ENCODE results near the gene TWF2.

The TWF2 gene

DNA sequence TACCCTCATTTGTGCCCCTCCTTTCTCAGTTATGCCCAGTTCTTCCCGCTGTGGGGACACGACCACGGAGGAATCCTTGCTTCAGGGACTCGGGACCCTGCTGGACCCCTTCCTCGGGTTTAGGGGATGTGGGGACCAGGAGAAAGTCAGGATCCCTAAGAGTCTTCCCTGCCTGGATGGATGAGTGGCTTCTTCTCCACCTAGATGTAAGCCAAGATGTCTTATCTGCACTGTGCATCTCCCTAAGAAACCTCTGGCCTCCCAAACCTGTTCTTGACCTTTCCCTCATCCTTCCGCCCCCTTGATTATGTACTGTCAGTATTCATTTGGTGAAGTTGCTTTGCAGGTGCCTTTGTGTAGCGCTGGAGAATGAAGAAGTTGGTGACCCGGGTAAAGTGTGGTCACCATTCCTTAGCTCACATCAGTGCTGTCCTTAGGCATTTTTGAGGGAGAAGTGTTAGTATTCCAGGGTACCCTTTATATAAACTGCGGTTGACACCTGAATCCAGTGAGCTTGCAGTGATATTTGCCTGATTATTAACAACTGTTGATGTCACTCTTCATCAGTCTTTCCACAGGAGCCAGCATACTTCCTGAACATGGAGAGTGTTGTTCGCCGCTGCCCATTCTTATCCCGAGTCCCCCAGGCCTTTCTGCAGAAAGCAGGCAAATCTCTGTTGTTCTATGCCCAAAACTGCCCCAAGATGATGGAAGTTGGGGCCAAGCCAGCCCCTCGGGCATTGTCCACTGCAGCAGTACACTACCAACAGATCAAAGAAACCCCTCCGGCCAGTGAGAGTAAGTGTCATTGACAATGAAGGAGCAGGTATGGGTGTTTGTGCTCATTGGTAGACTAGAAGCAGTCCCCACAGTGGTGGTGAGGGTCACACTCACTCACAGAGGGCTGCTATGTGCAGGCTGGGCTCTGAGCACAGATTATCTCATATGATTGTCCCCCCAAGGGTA lies 40.0 kb downstream of the TWF2 start:
- no peak for DNase-seq

DNA sequence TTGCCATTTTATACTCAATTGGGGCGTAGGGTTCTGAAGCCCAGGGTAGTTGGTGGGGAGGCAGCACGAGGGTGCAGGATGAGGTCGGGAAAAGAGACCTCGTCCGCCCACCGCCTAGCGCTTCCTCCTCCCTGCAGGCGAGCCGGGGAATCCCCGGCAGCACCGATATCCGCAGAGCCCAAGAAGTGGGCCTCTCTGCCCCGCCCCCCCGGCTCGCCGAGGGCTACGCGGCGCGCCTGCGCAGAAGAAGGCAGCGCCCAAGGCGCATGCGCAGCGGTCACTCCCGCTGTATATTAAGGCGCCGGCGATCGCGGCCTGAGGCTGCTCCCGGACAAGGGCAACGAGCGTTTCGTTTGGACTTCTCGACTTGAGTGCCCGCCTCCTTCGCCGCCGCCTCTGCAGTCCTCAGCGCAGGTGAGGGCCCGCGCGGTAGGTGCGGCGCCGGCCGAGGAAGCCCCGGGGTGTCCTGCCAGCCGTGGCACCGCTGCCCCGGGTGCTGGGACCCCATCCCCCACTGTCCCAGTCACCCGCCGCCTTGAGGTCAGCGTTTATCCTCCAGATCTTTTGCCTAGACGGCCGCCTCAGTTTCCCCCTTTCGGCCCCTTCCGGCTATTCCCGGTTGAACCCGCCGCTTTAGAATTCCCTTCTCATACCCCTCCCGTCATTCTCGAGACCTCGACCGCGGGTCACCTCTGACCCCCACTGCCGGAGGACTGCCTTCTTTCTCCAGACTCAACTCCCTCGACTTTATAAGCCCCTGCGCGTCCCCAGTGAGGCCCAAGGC lies 40.9 kb downstream of the TWF2 start, which contains the start of gene ALAS1:
Gene ALAS1 (plus strand): TSS at position 319 of the 784 bp plus-strand sequence. CDS start 1,082 bp downstream, outside the sequence.
- DNase-seq = peak; percentile 94

DNA sequence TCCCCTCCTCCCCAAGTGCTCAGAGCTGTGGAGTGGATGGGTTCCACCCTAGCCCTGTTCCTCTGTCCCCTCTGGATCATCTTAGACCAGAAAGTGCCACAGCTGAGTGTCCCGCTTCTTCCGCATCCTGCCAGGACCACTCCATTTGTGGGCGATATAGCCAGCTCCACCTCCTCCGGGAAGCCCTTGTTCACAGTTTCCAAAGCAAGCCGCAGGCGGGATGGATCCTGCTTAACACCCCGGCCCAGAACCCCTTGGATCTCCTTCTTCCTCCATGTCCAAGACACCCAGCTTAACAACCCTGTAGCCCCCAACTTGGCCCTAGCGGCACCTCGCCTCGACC lies 41.5 kb downstream of the TWF2 start:
- DNase-seq = no peak

DNA sequence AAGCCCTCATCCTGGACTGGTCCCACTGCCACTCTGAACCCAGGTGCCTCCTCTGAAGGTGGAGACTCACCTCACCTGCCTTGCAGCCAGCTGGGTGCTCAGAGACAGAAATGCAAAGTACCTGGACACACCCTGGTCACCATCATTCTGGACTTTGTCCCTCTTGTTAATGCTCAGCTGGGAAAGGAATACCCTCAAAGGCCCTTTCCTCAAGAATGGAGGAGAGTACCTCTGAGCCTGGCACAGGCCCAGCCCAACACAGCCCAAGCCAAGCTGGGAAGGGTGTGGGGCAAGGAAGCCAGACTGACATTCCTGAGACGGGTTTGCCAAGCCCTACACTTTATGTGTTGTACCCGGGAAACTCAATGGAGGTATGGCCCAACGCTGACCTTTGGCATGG lies 42.0 kb downstream of the TWF2 start:
- no peak for DNase-seq

DNA sequence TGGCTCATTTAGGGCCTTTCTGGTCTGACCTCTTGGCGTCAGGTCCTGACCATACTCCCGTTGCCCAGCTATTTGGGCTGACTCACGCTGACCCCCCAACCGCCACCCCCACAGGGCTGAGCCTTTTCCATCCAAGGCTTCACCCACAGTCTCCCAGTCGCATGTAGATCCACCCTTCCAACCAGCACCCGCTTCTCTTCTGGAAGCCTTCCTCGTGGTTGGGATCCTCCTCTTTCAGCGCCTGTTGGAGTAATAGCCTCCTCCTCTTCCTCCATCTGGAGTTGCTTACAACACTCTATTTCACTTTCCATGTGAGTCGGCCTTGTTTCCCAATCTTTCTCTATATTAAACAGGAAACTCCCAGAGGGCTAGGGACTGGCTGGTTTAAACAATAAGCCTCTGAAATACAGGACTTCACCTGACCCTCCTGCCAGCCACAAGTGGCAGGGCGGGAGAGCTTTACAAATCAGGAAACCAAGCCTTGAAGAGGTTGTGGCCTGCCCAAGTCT lies 43.1 kb downstream of the TWF2 start:
- no peak for DNase-seq

DNA sequence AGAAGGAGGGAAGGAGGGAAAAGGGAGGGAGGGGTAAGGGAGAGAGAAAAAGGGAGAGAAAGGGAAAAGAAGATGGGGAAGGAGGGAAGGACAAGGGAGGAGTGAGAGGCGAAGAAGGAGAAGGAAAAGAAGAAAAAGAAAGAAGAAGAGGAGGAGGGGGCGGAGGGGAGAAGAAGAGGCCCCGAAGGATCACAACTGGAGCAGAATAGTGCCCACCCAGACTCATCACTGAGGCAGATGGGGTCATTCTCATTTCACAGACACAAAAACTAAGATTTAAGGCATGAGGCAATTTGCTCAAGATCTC lies 43.7 kb downstream of the TWF2 start:
- DNase-seq = no peak

DNA sequence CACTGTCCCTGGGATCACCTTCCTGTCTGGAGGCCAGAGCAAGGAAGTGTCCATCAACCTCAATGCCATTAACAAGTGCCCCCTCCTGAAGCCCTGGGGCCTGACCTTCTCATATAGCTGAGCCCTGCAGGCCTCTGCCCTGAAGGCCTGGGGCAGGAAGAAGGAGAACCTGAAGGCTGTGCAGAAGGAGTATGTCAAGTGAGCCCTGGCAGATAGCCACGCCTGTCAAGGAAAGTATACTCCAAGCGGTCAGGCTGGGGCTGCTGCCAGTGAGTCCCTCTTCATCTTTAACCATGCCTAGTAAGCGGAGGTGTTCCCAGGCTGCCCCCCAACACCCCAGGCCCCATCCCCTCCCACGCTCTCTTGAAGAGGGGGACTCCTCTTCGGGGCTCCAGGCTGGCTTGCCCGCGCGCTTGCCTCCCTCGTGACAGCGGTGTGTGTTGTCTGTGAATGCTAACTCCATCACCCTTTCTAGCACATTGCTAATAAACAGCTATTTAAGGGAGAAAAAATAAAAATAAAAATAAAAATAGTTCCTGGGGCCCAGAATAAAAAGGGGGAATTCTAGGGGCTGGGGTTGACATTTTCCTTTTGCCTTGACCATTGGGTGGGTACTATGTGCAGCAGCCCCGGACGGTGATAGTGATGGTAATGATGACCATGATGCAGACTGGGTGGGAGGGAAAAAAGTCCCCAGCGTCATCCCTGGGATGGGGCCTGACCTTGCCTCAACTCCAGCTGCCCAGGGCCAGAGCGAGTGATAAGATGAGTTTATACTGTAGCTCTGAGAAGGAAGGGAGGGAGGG lies 44.3 kb downstream of the TWF2 start:
- no peak for DNase-seq

DNA sequence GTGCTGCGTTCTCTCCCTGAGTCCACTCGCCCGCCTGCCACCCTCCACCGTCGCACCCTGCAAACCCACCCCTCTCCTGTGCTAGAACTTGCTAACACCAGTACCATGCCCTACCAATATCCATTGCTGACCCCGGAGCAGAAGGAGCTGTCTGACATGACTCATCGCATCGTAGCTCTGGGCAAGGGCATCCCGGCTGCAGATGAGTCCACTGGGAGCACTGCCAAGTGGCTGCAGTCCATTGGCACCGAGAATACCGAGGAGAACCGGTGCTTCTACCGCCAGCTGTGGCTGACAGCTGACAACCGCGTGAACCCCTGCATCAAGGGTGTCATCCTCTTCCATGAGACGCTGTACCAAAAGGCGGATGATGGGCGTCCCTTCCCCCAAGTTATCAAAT lies 45.9 kb downstream of the TWF2 start:
- DNase-seq = no peak

DNA sequence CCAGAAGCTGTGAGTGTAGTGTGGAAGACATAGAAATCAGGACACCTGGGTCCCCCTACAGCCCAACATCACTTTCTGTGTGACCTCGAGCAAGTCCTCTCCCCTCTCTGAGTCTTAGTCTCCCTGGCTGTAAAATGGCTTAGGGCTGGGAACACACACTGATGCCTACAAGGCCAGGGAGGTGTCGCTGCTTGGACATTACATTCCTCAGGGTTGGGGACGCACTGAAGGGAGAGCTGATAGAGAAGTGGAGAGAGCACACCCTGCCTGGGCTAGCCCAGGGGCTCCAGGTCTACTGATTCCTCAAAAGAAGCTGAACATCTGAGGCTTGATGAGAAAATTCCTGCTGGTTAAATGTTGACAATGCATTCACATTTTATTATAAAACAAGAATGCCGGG lies 47.3 kb downstream of the TWF2 start:
- DNase-seq = no peak

DNA sequence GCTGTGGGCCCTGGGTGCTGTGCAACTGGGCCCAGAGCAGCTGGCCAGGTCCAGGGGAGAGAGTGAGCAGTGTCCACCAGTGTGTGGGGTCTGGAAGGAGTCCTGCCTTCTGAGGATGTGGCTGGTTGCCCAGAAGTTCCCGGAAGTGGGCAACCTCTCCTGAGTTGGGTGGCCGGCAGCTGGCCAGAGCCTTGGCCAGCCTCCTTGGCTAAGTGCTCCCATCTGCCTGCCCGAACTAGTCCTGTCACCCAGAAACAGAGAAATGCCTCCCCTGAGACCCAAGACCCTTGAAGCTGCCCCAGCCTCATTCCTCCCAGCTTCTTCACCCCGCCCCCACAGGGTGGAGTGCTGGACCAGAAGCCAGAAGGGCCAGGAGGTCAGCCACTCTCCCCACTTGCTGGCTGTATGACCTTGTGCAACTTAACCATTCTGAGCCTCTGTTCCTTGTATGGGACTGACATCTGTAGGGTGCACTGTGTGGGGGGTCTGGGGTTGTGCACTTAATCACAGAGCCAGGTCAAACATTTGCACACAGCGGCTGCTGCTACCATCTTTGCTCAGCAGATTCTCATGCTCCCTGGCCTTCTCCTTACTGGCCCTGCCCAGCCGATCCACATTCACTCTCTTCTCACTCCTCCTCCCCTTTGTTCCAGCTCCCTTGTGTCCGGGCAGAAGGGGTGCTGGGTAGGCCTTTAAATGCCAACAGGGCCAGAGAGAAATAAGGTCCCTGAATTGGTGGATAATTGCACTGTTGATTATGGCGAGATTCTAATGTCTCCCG lies 48.5 kb downstream of the TWF2 start:
- DNase-seq = no peak

DNA sequence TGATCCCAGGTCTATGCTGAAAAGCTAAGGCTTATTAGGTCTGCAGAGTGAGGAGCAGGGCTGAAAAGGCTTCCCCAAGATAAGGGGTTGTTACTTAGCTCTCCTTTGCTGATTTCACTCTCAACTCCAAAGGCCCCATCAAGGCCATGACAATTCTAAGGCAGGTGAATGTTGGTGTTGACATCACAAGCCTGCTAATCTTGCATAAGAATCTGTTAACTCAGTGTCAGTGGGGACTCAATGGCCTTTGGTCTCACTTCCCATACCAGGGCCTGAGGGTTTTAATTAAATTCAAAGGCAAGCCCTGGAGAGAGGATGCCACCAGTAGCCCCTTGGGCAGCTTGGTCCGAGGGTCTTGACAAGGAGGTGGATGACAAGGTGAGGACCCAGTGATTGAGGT lies 50.4 kb downstream of the TWF2 start:
- DNase-seq = no peak

DNA sequence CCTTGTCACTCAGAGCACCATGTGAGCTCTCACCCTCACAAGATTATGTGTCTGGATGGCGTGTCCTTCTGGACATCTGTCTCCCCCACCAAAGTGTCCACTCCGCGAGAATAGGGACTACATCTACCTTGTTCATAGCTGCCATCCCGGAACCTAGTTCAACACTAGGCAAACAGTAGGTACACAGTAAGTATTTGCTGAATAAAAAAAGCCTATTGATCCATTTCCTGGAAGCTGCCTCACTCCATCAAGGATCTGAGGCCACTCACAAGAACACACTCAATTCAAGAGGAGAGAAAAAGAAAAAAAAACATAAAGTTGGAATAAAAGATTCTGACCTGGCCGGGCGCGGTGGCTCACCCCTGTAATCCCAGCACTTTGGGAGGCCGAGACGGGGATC lies 52.2 kb downstream of the TWF2 start:
- no peak for DNase-seq

DNA sequence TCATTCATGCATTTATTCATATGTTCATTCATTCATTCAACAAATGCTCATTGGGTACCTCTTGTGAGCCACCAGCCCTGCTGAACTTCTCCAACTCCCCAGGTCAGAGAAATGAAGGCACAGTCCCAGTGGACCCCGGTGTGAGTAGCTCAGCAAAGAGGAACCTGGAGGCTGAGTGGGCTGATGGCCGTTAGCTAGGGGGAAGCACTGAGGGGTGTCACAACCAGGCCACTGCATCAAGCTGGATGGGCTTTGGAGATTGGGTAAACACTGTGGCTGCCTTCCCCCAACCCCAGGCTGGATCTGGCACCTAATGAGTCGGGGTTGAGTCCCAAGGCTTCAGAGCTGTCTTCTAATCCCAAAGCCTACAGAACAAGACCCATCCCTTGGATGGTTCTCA lies 53.1 kb downstream of the TWF2 start:
- no peak for DNase-seq

DNA sequence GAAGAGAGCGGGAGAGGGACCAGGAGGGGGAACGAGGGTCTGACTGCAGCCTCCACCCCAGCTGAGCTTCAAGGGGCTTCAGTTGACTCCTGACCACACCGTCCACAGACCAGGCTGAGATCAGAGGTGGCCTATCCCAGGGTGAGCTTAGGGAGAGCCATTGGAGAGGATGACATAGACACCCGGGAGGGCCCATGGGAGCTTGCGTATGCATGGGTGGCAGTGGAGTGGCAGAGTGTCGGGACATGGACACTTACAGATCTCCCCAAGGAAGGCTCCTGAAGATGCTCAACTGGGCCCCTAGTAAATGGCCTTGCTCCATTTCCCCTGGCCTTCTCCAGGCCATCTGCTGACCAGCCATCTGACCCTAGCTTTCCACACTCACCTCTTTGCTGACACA lies 53.6 kb downstream of the TWF2 start:
- no peak for DNase-seq

DNA sequence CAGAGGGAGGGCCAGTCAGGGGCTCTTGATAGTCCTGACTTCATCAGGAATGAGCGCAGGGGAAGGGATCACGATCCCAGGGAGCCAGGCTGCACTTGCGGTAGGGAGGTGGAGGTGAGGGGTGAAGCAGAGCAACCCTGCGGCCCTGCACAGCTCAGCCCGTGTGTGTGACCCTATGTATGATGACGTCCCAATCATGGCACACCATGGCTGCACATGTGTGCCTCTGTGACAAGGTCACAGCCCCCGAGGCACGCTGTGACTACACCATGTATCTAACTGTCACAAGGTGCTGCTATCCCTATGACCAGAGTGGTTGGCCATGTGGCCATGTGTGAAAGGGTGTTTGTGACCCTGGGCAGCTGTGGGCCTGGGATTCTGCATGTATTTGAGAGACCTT lies 54.3 kb downstream of the TWF2 start:
- no peak for DNase-seq

DNA sequence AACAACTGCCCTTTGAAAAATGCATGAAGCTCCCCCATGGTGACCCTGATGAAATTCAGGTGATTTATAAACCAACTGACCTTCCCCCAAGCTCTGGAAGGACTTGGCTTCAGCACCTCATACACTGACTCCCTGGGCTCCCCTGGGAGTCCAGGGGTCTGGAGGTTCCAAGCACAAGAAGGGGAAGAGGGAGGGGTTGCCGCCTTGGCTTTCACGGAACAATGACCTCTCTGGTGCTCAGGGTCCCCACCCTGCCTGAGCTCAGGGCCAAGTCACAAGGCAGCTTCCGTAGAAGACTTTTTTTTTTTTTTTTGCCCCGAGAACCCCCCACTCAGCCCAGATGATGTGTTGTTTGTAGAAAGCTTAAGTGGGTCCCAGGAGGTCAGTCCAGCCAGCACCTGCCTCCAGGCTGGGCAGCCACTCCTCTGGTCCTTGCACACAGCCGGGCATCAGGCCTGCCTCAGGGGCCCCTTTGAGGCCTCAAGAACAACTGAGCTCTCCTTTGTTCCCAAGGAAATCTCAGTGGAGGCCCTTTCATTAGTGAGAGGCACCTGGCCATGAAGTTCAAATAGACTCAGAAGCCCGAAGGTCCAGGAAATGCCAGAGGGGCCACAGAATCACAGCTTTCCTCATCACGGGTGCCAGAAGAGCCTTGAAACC lies 55.0 kb downstream of the TWF2 start:
- DNase-seq = no peak

DNA sequence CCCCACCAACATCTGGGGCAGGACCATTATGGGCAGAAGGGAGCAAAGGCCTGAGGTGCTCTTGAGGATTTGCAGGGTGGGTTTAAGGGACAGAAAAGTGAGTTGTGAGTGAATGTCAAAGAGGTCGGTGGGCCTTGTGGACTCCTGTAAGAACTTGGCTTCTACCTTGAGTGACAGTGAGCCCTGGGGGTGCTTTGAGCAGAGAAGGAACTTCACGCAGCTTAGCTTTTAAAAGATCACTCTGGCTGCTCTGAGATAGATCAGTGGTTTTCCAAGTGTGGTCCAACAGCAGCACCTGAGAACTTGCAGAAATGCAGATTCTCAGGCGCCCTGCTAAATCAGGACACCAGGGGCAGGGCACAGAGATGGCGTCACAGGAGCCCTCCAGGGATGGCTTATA lies 56.3 kb downstream of the TWF2 start:
- no peak for DNase-seq

DNA sequence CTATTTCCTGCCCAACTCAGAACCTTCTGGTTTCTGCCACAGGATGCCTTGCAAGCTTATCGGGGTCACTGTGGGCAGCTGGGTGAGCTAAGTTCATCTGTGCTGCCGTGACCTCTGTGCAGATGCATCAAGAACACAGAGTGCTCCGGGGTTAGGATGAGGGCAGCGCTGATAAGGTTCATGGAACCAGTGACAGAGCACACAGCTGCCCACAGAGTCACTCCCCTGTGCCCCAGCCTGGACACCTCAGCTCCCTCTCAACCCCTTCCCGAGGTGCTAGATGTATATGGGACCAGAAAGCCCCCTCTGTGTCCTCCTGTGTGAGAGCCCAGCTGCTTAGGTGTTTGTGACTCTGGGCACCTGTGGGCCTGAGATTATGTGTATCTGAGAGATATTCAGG lies 56.8 kb downstream of the TWF2 start:
- DNase-seq = no peak

DNA sequence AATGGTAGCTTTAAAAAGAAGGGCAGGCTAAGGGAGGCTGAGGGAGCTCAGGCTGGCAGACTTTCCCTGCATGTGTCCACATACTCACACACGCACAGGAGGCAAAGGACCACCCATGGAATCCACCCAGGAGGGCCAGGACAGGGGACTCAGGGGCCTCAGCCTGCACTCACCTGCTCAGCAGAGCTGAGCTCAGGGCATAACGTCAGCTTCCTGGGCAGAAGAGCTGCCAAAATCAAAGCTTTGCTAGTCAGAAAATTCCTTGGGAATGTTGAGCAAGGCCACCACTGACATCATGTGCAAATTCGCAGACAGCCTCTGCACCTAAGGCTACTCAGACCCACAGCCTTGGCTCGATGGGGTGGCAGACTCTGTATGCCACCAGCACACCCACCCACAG lies 57.4 kb downstream of the TWF2 start:
- DNase-seq = no peak

All from activated T-cell treated with anti-CD3 and anti-CD28 coated beads for 4 hours (primary cell).